Measurements from ENCODE around the gene WHRN.

GRCh38 chr9:114431003-114431402, 74.3 kb downstream of the WHRN start:
- TF ChIP-seq NCOA2 (IDR thresholded peaks at IDR 0.05; ENCODE audit: partially characterized antibody in 2 of 2) (no peak), SP2 (IDR thresholded peaks at IDR 0.05; ENCODE audit: extremely low read depth, low read depth, low read length, poor library complexity, severe bottlenecking) (no peak), ETS2 (tag; IDR thresholded peaks at IDR 0.05; ENCODE audit: borderline replicate concordance, poor library complexity, severe bottlenecking) (no peak), TBP (optimal IDR thresholded peaks at IDR 0.05; ENCODE audit: low read depth, low read length) (no peak), ZNF431 (CRISPR knock-in tag; IDR thresholded peaks at IDR 0.05) (no peak), MAFK (IDR thresholded peaks at IDR 0.05; ENCODE audit: low read length) (no peak), NBN (IDR thresholded peaks at IDR 0.05; ENCODE audit: low read depth) (no peak), SIN3A (IDR thresholded peaks at IDR 0.05; ENCODE audit: borderline replicate concordance in 2 of 2, control insufficient read depth in 1 of 2, low read depth in 2 of 2, low read length in 2 of 2) (no peak), ZFX (CRISPR knock-in tag; IDR thresholded peaks at IDR 0.05) (no peak), ZNF551 (CRISPR knock-in tag; IDR thresholded peaks at IDR 0.05) (no peak)
- TF ChIP-seq, protein P1, sequence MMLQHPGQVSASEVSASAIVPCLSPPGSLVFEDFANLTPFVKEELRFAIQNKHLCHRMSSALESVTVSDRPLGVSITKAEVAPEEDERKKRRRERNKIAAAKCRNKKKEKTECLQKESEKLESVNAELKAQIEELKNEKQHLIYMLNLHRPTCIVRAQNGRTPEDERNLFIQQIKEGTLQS (IDR thresholded peaks at IDR 0.05) = no peak
- TF ChIP-seq, protein P1 (CRISPR knock-in tag; conservative IDR thresholded peaks at IDR 0.05) = no peak
- TF ChIP-seq, protein P2, sequence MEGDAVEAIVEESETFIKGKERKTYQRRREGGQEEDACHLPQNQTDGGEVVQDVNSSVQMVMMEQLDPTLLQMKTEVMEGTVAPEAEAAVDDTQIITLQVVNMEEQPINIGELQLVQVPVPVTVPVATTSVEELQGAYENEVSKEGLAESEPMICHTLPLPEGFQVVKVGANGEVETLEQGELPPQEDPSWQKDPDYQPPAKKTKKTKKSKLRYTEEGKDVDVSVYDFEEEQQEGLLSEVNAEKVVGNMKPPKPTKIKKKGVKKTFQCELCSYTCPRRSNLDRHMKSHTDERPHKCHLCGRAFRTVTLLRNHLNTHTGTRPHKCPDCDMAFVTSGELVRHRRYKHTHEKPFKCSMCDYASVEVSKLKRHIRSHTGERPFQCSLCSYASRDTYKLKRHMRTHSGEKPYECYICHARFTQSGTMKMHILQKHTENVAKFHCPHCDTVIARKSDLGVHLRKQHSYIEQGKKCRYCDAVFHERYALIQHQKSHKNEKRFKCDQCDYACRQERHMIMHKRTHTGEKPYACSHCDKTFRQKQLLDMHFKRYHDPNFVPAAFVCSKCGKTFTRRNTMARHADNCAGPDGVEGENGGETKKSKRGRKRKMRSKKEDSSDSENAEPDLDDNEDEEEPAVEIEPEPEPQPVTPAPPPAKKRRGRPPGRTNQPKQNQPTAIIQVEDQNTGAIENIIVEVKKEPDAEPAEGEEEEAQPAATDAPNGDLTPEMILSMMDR (IDR thresholded peaks at IDR 0.05 in 2 of 3, conservative IDR thresholded peaks at IDR 0.05 in 1 of 3; ENCODE audit: insufficient read depth in 2 of 3, low read depth in 1 of 3, low read length in 3 of 3) = no peak
- TF ChIP-seq, protein P3, sequence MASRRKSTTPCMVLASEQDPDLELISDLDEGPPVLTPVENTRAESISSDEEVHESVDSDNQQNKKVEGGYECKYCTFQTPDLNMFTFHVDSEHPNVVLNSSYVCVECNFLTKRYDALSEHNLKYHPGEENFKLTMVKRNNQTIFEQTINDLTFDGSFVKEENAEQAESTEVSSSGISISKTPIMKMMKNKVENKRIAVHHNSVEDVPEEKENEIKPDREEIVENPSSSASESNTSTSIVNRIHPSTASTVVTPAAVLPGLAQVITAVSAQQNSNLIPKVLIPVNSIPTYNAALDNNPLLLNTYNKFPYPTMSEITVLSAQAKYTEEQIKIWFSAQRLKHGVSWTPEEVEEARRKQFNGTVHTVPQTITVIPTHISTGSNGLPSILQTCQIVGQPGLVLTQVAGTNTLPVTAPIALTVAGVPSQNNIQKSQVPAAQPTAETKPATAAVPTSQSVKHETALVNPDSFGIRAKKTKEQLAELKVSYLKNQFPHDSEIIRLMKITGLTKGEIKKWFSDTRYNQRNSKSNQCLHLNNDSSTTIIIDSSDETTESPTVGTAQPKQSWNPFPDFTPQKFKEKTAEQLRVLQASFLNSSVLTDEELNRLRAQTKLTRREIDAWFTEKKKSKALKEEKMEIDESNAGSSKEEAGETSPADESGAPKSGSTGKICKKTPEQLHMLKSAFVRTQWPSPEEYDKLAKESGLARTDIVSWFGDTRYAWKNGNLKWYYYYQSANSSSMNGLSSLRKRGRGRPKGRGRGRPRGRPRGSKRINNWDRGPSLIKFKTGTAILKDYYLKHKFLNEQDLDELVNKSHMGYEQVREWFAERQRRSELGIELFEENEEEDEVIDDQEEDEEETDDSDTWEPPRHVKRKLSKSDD (conservative IDR thresholded peaks at IDR 0.05; ENCODE audit: low read length) = no peak

All from K562 (cell line).